Smooth muscle cell (in vitro differentiated cells): ENCODE measurements around the gene PTPA. TPM values are rescaled to one million over a fixed set of nuclear protein-coding genes. Genes with fewer than 3 reads are reported as not detected.
A peak's percentile ranks its signal among the peaks of the same experiment; 100 is the strongest.

ENCODE experiments used
- DNase-seq: peaks from one replicate; lab custom pipeline; 2025; ENCODE audit not compliant: unreplicated experiment; lab: John Stamatoyannopoulos, UW
- H2AFZ ChIP-seq: fragments of 200-600 bp; sonication (generic); 2 replicates; pipeline ENCODE4 v1.6.0; 2016; ENCODE audit warnings: antibody characterized with exemption, low read depth, mild to moderate bottlenecking
- H3F3A ChIP-seq: fragments of 200-600 bp; sonication (generic); 2 replicates; pipeline ENCODE4 v1.6.0; 2017; ENCODE audit warnings: antibody characterized with exemption, low read depth
- H3K27ac ChIP-seq: fragments of 200-600 bp; sonication (generic); 2 replicates; pipeline ENCODE4 v1.5.1; 2016; ENCODE audit warnings: low read depth, mild to moderate bottlenecking
- H3K27me3 ChIP-seq: fragments of 200-600 bp; sonication (generic); 2 replicates; pipeline ENCODE4 v1.6.1; 2016; ENCODE audit warnings: low read depth, mild to moderate bottlenecking
- H3K36me3 ChIP-seq: fragments of 200-600 bp; sonication (generic); 2 replicates; pipeline ENCODE4 v1.5.1; 2016; ENCODE audit warnings: low read depth
- H3K4me1 ChIP-seq: fragments of 200-600 bp; sonication (generic); 2 replicates; pipeline ENCODE4 v1.5.1; 2016; ENCODE audit warnings: low read depth
- H3K4me2 ChIP-seq: fragments of 200-600 bp; sonication (generic); 2 replicates; pipeline ENCODE4 v1.6.0; 2016; ENCODE audit warnings: mild to moderate bottlenecking
- H3K4me3 ChIP-seq: fragments of 200-600 bp; sonication (generic); 2 replicates; pipeline ENCODE4 v1.5.1; 2016; ENCODE audit warnings: mild to moderate bottlenecking
- H3K79me2 ChIP-seq: fragments of 200-600 bp; sonication (generic); 2 replicates; pipeline ENCODE4 v1.6.0; 2016; ENCODE audit warnings: low read depth, mild to moderate bottlenecking
- H3K9ac ChIP-seq: fragments of 200-600 bp; sonication (generic); 2 replicates; pipeline ENCODE4 v1.6.0; 2016; ENCODE audit warnings: low read depth
- H3K9me3 ChIP-seq: fragments of 200-600 bp; sonication (generic); replicated peaks from 2 replicates; pipeline ENCODE4 v1.5.1; 2016; ENCODE audit warnings: low read depth
- H4K20me1 ChIP-seq: fragments of 200-600 bp; sonication (generic); 2 replicates; pipeline ENCODE4 v1.6.0; 2016; ENCODE audit warnings: low read depth
- CTCF ChIP-seq: fragments of 200-600 bp; sonication (generic); IDR thresholded peaks from 2 replicates; pipeline ENCODE4 v1.5.1; 2017; ENCODE audit warnings: borderline replicate concordance, mild to moderate bottlenecking, antibody characterized with exemption; ENCODE audit not compliant: insufficient read depth, poor library complexity, severe bottlenecking
- WGBS: methylation state at CpG from one replicate; pipeline ENCODE4 v1.1.7; 2016; ENCODE audit warnings: low lambda C conversion rate; 5-methylcytosine and 5-hydroxymethylcytosine counted together
- polyA plus RNA-seq: library from polyadenylated mRNA; unstranded; fragments of >200 nt; fragmentation: Nextera tagmentation; extraction: Ambion mirVana; gene quantifications from 2 replicates; pipeline ENCODE4 v1.2.1, GENCODE V29; 2016
- total RNA-seq: library from RNA; depleted of rRNA; stranded (reverse); fragments of >200 nt; gene quantifications from 2 replicates; pipeline ENCODE4 v1.2.3, GENCODE V29; 2014

PTPA gene
- total and polyA plus RNA-seq, 2 experiments from 2014 or later: 88.7 to 119 TPM

DNA sequence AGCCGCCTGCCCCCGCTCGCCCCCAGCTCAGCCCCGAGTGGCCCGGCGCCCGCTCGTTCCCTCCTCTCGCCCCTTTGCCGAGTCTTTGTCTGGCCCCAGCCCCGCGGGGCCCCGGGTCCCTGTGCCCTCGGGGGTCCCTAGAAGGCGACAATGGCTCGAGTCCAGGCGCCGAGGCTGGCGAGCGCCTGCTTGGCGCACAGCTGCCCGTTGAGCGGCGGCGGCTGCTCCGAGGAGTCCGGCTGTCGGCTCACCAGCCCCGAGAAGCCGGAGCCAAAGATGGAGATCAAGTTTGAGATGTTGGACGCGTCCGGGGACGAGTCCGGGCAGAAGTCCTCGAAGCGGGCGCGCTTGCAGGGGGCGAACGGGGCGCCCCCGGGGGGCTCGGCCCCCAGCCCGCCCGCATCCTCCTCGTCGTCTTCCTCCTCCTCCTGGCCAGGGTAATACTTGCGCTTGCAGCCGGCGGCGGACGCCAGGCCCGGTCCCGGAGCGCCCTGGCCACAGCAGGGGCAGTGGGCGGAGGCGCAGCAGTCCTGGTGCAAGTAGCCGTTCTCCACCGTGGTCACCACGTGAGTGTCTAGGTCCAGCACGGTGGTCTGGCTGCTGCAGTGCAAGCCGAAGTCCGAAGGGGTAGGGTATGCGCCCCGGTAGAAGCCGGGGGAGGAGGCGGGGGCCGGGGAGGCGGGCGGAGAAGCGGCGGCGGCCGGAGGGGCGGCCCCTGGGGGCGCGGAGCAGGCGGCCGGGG lies 65.7 kb downstream of the PTPA start:
- peaks cover 19% of the 10 kb centered on the region for H4K20me1 ChIP-seq
- H3K9ac ChIP-seq: peak overlapping the region; percentile 83
- H3K9me3 ChIP-seq: no peaks in the 10 kb centered on the region
- no peaks in the 10 kb centered on the region for H3K27me3 ChIP-seq
- no peaks in the 10 kb centered on the region for H3K36me3 ChIP-seq
- TF ChIP-seq CTCF: no peak
- H3F3A ChIP-seq: peaks cover 29% of the 10 kb centered on the region
- DNase-seq: no peak
- H2AFZ ChIP-seq: no peak overlapping the region
- H3K4me3 ChIP-seq: peak overlapping the region; percentile 98
- H3K79me2 ChIP-seq: peaks cover 11% of the 10 kb centered on the region
- H3K4me2 ChIP-seq: peak overlapping the region; percentile 91
- peak overlapping the region; percentile 95 for H3K27ac ChIP-seq
- under 1% methylated on average over 66 of the region's 80 CpGs for WGBS
- peaks cover 34% of the 10 kb centered on the region for H3K4me1 ChIP-seq

GRCh38 chr9:129177443-129177790 lies 66.2 kb downstream of the PTPA start:
- TF ChIP-seq CTCF: no peak
- no peaks in the 10 kb centered on the region for H3K36me3 ChIP-seq
- no peaks in the 10 kb centered on the region for H3K9me3 ChIP-seq
- H3K27me3 ChIP-seq: no peaks in the 10 kb centered on the region
- H3K27ac ChIP-seq: no peak overlapping the region
- H3F3A ChIP-seq: peaks cover 24% of the 10 kb centered on the region
- peak overlapping the region; percentile 98 for H3K4me3 ChIP-seq
- peak overlapping the region; percentile 85 for H3K4me2 ChIP-seq
- no peak overlapping the region for H2AFZ ChIP-seq
- H4K20me1 ChIP-seq: peaks cover 19% of the 10 kb centered on the region
- H3K9ac ChIP-seq: no peak overlapping the region
- peaks cover 33% of the 10 kb centered on the region for H3K4me1 ChIP-seq
- no peak for DNase-seq
- peaks cover 11% of the 10 kb centered on the region for H3K79me2 ChIP-seq
- WGBS: 2% methylated on average over 20 of the region's 56 CpGs

GRCh38 chr9:129177791-129178567 lies 66.8 kb downstream of the PTPA start, which contains the start of gene IER5L:
IER5L (minus strand) TSS chr9:129178261; CDS start chr9:129178052, 209 bp downstream.
- DNase-seq: peak; percentile 84
- H2AFZ ChIP-seq: no peak within 1 kb of the TSS
- WGBS: under 1% methylated on average over 85 of the region's 90 CpGs

More at GRCh38 chr9:129177791-129178567, 66.8 kb downstream of the PTPA start, which contains the start of gene IER5L:
- Histone ChIP-seq H3K79me2 (peaks cover 11% of the 10 kb centered on the region), H3F3A (peaks cover 19% of the 10 kb centered on the region), H3K9ac (peak within 1 kb of the TSS; percentile 83), H3K4me3 (peak within 1 kb of the TSS; percentile 98), H3K4me1 (peaks cover 27% of the 10 kb centered on the region), H3K36me3 (no peaks in the 10 kb centered on the region), H4K20me1 (peaks cover 19% of the 10 kb centered on the region), H3K27ac (peak within 1 kb of the TSS; percentile 95), H3K4me2 (peak within 1 kb of the TSS; percentile 91), H3K27me3 (no peaks in the 10 kb centered on the region), H3K9me3 (no peaks in the 10 kb centered on the region)
- no peak for TF ChIP-seq CTCF
